Choroid plexus epithelial cell (primary cell): ENCODE results near the gene ARCN1.

Source experiments
- DNase-seq: peaks from one replicate; pipeline ENCODE4 v3.0.0-alpha.2; 2010; ENCODE audit warnings: low read depth
- H3K4me3 ChIP-seq: 2 replicates; pipeline ENCODE4 v1.5.1; 2011; ENCODE audit warnings: low read depth, mild to moderate bottlenecking, control low read depth, low read length, moderate library complexity
- TF ChIP-seq, protein P1 (sequence below): conservative IDR thresholded peaks from 2 replicates; pipeline ENCODE4 v1.5.1; 2011; ENCODE audit warnings: low read depth, mild to moderate bottlenecking, control low read depth, inconsistent platforms, low read length, moderate library complexity

The ARCN1 gene

DNA sequence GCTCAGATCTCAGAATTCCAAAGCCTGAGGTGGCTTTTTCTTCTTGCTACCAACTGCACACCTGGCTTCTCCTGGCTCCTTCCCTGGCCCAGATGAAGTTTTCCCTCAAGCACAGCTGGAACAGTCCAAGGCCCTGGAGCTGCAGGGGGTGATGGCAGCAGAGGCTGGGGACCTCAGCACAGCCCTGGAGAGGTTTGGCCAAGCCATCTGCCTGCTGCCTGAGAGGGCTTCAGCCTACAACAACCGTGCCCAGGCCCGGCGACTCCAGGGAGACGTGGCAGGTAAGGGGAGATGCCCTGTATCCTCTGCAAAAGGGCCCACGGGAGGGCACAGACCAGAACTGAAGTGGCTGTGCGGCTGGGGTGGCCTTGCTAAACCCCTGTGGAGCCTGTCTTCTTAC, 43.7 kb upstream of the ARCN1 start:
- no peak for DNase-seq
- H3K4me3 ChIP-seq: no peak overlapping the region
- TF ChIP-seq, protein P1, sequence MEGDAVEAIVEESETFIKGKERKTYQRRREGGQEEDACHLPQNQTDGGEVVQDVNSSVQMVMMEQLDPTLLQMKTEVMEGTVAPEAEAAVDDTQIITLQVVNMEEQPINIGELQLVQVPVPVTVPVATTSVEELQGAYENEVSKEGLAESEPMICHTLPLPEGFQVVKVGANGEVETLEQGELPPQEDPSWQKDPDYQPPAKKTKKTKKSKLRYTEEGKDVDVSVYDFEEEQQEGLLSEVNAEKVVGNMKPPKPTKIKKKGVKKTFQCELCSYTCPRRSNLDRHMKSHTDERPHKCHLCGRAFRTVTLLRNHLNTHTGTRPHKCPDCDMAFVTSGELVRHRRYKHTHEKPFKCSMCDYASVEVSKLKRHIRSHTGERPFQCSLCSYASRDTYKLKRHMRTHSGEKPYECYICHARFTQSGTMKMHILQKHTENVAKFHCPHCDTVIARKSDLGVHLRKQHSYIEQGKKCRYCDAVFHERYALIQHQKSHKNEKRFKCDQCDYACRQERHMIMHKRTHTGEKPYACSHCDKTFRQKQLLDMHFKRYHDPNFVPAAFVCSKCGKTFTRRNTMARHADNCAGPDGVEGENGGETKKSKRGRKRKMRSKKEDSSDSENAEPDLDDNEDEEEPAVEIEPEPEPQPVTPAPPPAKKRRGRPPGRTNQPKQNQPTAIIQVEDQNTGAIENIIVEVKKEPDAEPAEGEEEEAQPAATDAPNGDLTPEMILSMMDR: no peak

DNA sequence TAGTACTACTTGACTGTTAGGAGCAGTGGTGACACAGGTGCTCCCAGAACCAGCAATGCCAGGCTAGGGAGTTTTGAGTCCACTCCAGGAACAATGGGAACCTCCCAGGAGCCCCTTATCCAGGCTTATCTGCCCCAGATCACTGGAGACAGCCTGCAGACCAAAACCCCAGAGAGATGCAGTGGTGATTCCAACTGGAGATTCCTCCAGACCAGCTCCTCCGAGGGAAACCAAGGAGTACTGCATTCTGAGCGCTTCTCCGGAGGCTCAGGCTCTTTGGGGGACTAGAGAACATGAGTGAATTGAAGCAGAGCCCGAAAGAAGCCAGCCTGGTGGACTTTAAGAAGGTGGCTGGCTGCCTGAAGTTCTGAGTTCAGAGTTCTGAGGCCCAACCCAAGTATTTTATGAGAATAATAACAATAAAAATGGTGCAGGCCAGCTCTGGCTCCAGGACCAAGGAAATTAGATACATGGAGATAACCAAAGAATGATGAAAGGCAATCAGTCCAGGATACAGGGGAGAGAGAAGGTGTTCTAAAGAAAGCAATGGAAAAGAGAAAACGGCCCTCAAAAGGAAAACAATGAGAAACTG, 42.5 kb upstream of the ARCN1 start:
- TF ChIP-seq, protein P1: no peak
- H3K4me3 ChIP-seq: peak overlapping the region; percentile 79
- DNase-seq: no peak

DNA sequence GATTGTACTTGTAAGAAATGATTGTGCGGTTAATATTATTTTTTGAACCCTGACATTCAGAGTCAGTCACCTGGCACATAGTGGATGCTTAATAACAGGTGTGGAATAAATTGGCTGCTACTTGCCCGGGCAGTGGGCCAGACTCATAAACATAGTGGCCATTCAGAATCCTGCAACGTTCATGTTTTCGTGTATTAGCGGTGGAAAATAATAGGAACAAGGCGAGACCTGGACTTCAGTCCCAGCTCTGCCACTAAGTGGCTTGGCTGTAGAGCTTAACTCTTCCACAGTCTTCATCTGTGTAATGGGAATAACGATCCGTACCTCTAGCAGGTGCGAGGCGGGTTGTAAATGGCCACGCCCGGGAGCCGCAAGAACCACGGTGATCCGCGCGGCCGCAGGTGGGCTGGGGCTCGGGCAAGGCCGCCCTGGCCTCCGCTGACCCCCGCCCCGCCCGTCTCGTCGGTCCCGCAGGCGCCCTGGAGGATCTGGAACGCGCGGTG, 42.0 kb upstream of the ARCN1 start:
- peak overlapping the region; percentile 79 for H3K4me3 ChIP-seq
- TF ChIP-seq, protein P1: no peak
- peak; percentile 21 for DNase-seq

DNA sequence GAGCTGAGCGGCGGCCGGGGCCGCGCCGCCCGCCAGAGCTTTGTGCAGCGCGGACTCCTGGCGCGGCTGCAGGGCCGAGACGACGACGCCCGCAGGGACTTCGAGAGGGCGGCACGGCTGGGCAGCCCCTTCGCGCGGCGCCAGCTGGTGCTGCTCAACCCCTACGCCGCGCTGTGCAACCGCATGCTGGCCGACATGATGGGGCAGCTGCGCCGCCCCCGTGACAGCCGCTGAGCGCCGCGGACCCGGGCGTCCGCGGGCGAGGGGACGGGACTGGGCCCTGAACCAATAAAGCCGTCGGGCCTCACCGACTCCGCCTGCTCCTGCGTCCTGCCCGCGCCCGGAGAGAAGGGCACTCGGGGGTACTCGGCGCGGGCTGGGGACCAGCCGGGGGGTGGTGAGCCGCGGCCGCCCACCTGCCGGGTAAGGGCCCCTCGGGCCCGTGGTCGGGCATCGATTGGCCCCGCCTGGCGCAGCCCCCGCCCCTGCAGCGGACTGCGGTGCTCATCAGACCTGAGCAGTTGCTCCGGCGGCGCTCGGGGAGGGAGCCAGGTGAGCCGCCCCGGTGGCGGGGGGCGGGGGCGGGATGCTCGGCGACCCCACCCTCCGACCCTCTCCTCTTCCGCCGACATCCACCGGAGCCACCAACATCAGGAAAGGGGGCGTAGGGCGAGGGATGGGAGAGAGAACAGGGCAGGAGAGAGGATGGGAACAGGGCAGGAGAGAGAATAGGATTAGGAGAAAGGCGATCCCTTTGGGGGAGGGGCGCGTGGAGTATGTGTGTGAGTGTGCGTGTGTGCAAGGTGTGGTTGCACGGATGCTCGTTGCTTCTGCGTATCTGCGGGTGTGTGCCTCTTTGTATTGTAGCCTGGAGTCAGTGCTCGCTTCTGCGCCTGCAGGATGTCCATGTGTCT, 41.3 kb upstream of the ARCN1 start, which contains the start of gene TMEM25:
TMEM25 (plus strand) TSS at position 510 of the 914 bp plus-strand sequence. CDS start 610 bp downstream, outside the sequence.
- peak; percentile 53 for DNase-seq
- peak within 1 kb of the TSS; percentile 79 for H3K4me3 ChIP-seq
- TF ChIP-seq, protein P1: no peak

DNA sequence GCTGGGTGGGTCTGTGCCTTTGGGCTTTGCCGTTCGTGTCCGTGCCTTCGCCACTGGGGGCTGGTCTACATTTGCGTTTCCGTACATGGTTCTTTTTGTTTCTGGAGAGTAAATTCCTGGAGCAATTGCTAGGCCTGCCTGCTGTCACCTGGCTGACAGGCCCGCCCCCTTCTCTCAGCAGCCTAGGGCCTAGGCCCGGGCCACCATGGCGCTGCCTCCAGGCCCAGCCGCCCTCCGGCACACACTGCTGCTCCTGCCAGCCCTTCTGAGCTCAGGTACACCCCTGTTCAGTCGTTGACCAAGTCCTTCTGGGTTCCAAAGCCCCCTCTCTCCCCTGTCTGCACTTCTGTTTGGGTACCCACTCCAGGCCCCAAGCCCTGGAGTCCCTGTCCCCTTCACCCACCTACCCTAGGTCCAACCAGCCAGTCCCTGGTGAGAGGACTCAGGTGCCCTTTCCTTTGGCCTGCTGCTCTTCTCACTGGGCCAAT, 40.6 kb upstream of the ARCN1 start:
- no peak for DNase-seq
- TF ChIP-seq, protein P1: no peak
- peak overlapping the region; percentile 79 for H3K4me3 ChIP-seq

DNA sequence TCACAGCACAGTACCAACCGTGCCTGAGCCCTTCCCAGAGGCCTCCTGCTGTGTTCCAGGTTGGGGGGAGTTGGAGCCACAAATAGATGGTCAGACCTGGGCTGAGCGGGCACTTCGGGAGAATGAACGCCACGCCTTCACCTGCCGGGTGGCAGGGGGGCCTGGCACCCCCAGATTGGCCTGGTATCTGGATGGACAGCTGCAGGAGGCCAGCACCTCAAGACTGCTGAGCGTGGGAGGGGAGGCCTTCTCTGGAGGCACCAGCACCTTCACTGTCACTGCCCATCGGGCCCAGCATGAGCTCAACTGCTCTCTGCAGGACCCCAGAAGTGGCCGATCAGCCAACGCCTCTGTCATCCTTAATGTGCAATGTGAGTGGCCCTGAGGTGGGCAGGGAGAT, 40.1 kb upstream of the ARCN1 start:
- DNase-seq: no peak
- TF ChIP-seq, protein P1: no peak
- H3K4me3 ChIP-seq: peak overlapping the region; percentile 79
